Neural cell (in vitro differentiated cells): ENCODE data around the gene SLC38A4. TPM values are rescaled to one million over a fixed set of nuclear protein-coding genes. Genes with fewer than 3 reads are reported as not detected.

ENCODE experiments used
- H2AFZ ChIP-seq: fragments of 200-600, 300-800 bp; sonication (generic), shearing (Covaris generic); 2 replicates; pipeline ENCODE4 v1.6.0; 2014; ENCODE audit warnings: low read depth, mild to moderate bottlenecking, antibody characterized with exemption, low read length, moderate library complexity
- H3F3A ChIP-seq: fragments of 200-600 bp; shearing (Covaris generic); 2 replicates; pipeline ENCODE4 v1.6.1; 2016; ENCODE audit warnings: mild to moderate bottlenecking, moderate library complexity, mixed read lengths, antibody characterized with exemption, low read length; ENCODE audit not compliant: insufficient read depth, poor library complexity, severe bottlenecking
- H3K27ac ChIP-seq: fragments of 200-600, 300-800 bp; sonication (generic), shearing (Covaris generic); 2 replicates; pipeline ENCODE4 v1.5.1; 2014; ENCODE audit warnings: mild to moderate bottlenecking, low read length, moderate library complexity
- H3K27me3 ChIP-seq: fragments of 300-800, 200-600 bp; sonication (generic), shearing (Covaris generic); 2 replicates; pipeline ENCODE4 v1.6.0; 2014; ENCODE audit warnings: mild to moderate bottlenecking, low read depth, low read length, moderate library complexity; ENCODE audit not compliant: insufficient read depth
- H3K36me3 ChIP-seq: fragments of 300-800, 200-600 bp; sonication (generic), shearing (Covaris generic); 2 replicates; pipeline ENCODE4 v1.5.1; 2014; ENCODE audit warnings: mild to moderate bottlenecking, antibody characterized with exemption, low read length, moderate library complexity; ENCODE audit not compliant: insufficient read depth
- H3K4me2 ChIP-seq: fragments of 300-800, 200-600 bp; sonication (generic), shearing (Covaris generic); 2 replicates; pipeline ENCODE4 v1.6.0; 2014; ENCODE audit warnings: mild to moderate bottlenecking, low read length
- H3K4me3 ChIP-seq: fragments of 300-800, 200-600 bp; sonication (generic), shearing (Covaris generic); 2 replicates; pipeline ENCODE4 v1.5.1; 2014; ENCODE audit warnings: mild to moderate bottlenecking, low read length, moderate library complexity
- H3K79me2 ChIP-seq: fragments of 200-600 bp; shearing (Covaris generic); replicated peaks from 2 replicates; pipeline ENCODE4 v1.6.0; 2014; ENCODE audit warnings: mild to moderate bottlenecking, low read length, moderate library complexity; ENCODE audit not compliant: insufficient read depth
- H3K9ac ChIP-seq: fragments of 300-800, 200-600 bp; sonication (generic), shearing (Covaris generic); 2 replicates; pipeline ENCODE4 v1.6.1; 2016; ENCODE audit warnings: mild to moderate bottlenecking, low read length, mixed read lengths
- H3K9me2 ChIP-seq: fragments of 200-600 bp; shearing (Covaris generic); 2 replicates; pipeline ENCODE4 v1.6.1; 2016; ENCODE audit warnings: mild to moderate bottlenecking, low read length, mixed read lengths; ENCODE audit not compliant: insufficient read depth
- H3K9me3 ChIP-seq: fragments of 200-600, 300-800 bp; sonication (generic), shearing (Covaris generic); 2 replicates; pipeline ENCODE4 v1.6.1; 2016; ENCODE audit warnings: mild to moderate bottlenecking, mixed run types, low read length, moderate library complexity, mixed read lengths
- H4K20me1 ChIP-seq: fragments of 200-600 bp; shearing (Covaris generic); 2 replicates; pipeline ENCODE4 v1.6.1; 2016; ENCODE audit warnings: mild to moderate bottlenecking, mixed run types; ENCODE audit not compliant: insufficient read depth
- EP300 ChIP-seq: fragments of 450-650 bp; conservative IDR thresholded peaks from 2 replicates; pipeline ENCODE4 v1.6.1; 2014; ENCODE audit warnings: antibody characterized with exemption, mild to moderate bottlenecking, moderate library complexity; ENCODE audit not compliant: poor library complexity, severe bottlenecking
- EZH2 ChIP-seq: fragments of 200-600, 300-800 bp; shearing (Covaris generic), sonication (generic); IDR thresholded peaks from 2 replicates; pipeline ENCODE4 v1.6.1; 2014; ENCODE audit warnings: antibody characterized with exemption, low read length, borderline replicate concordance, mild to moderate bottlenecking; ENCODE audit not compliant: insufficient read depth, poor library complexity, severe bottlenecking
- MXI1 ChIP-seq: fragments of 450-650 bp; conservative IDR thresholded peaks from 2 replicates; pipeline ENCODE4 v1.6.1; 2014; ENCODE audit warnings: antibody characterized with exemption, mild to moderate bottlenecking; ENCODE audit not compliant: poor library complexity, severe bottlenecking
- POLR2AphosphoS5 ChIP-seq: IDR thresholded peaks from 2 replicates; pipeline ENCODE4 v1.6.1; 2012
- RAD21 ChIP-seq: fragments of 450-650 bp; conservative IDR thresholded peaks from 2 replicates; pipeline ENCODE4 v1.6.1; 2014; ENCODE audit warnings: antibody characterized with exemption, mild to moderate bottlenecking, moderate library complexity
- REST ChIP-seq: IDR thresholded peaks from 2 replicates; pipeline ENCODE4 v1.6.1; 2012; ENCODE audit warnings: borderline replicate concordance
- SMC3 ChIP-seq: fragments of 450-650 bp; conservative IDR thresholded peaks from 2 replicates; pipeline ENCODE4 v1.6.1; 2014; ENCODE audit warnings: antibody characterized with exemption, mild to moderate bottlenecking, moderate library complexity; ENCODE audit not compliant: poor library complexity
- TAF1 ChIP-seq: IDR thresholded peaks from 2 replicates; pipeline ENCODE4 v1.6.1; 2012; ENCODE audit warnings: low read depth
- polyA plus RNA-seq: library from polyadenylated mRNA; depleted of rRNA; stranded (reverse); fragments of >200 nt; gene quantifications from 2 replicates; pipeline ENCODE4 v1.2.3, GENCODE V29; 2014
- TF ChIP-seq, protein P1 (sequence below): fragments of 450-650 bp; IDR thresholded peaks from 2 replicates; pipeline ENCODE4 v1.5.1; 2014; ENCODE audit warnings: antibody characterized with exemption, mild to moderate bottlenecking, moderate library complexity; ENCODE audit not compliant: poor library complexity, severe bottlenecking

The SLC38A4 gene
- polyA plus RNA-seq, 1 donor from 2014 or later, result not detected

- Histone ChIP-seq H3K9me2 (no peaks in the 10 kb centered on the region), H3K36me3 (no peaks in the 10 kb centered on the region), H2AFZ (no peak overlapping the region), H3K27ac (no peak overlapping the region), H3K9me3 (no peaks in the 10 kb centered on the region), H3K4me2 (no peak overlapping the region), H3K79me2 (no peaks in the 10 kb centered on the region), H3K27me3 (no peaks in the 10 kb centered on the region), H3K4me3 (no peak overlapping the region), H3K9ac (no peak overlapping the region), H4K20me1 (no peaks in the 10 kb centered on the region), H3F3A (no peaks in the 10 kb centered on the region)
- TF ChIP-seq EP300 (no peak), SMC3 (no peak), TAF1 (no peak), RAD21 (no peak), EZH2 (no peak), MXI1 (no peak), POLR2AphosphoS5 (no peak), REST (no peak)
- TF ChIP-seq, protein P1, sequence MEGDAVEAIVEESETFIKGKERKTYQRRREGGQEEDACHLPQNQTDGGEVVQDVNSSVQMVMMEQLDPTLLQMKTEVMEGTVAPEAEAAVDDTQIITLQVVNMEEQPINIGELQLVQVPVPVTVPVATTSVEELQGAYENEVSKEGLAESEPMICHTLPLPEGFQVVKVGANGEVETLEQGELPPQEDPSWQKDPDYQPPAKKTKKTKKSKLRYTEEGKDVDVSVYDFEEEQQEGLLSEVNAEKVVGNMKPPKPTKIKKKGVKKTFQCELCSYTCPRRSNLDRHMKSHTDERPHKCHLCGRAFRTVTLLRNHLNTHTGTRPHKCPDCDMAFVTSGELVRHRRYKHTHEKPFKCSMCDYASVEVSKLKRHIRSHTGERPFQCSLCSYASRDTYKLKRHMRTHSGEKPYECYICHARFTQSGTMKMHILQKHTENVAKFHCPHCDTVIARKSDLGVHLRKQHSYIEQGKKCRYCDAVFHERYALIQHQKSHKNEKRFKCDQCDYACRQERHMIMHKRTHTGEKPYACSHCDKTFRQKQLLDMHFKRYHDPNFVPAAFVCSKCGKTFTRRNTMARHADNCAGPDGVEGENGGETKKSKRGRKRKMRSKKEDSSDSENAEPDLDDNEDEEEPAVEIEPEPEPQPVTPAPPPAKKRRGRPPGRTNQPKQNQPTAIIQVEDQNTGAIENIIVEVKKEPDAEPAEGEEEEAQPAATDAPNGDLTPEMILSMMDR, result no peak
These were observed 27.1 kb downstream of the SLC38A4 start for GRCh38 chr12:46798648-46799047.

DNA sequence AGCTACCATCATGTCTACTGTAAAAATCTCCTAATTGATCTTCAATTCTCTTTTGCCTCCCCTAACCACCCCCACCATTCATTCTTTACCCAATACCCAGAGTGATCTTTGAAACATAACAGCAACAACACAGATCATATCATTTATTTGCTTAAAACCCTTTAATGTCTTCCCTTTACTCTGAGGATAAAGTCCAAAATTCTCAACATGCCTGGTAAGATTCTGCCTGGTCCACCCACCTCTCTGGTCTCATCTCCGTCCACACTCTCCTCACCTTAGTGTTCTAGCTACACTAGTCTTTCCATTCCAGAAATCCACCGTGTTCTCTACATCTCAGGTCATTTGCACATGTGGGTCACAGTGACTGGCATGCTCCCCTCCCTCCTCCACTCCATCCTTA, 27.7 kb downstream of the SLC38A4 start:
- H3K36me3 ChIP-seq, result no peaks in the 10 kb centered on the region
- no peak overlapping the region for H3K4me3 ChIP-seq
- H2AFZ ChIP-seq, result no peak overlapping the region
- H3K79me2 ChIP-seq, result no peaks in the 10 kb centered on the region
- H3K9me2 ChIP-seq, result no peaks in the 10 kb centered on the region
- TF ChIP-seq SMC3 (no peak), POLR2AphosphoS5 (no peak), RAD21 (no peak), EZH2 (no peak), MXI1 (no peak), TAF1 (no peak), REST (no peak), EP300 (no peak)
- TF ChIP-seq, protein P1, result no peak
- no peaks in the 10 kb centered on the region for H3K9me3 ChIP-seq
- no peaks in the 10 kb centered on the region for H4K20me1 ChIP-seq
- no peaks in the 10 kb centered on the region for H3F3A ChIP-seq
- no peak overlapping the region for H3K9ac ChIP-seq
- no peaks in the 10 kb centered on the region for H3K27me3 ChIP-seq
- H3K4me2 ChIP-seq, result no peak overlapping the region
- H3K27ac ChIP-seq, result no peak overlapping the region
